Measurements from ENCODE around the gene NINJ2.

DNA sequence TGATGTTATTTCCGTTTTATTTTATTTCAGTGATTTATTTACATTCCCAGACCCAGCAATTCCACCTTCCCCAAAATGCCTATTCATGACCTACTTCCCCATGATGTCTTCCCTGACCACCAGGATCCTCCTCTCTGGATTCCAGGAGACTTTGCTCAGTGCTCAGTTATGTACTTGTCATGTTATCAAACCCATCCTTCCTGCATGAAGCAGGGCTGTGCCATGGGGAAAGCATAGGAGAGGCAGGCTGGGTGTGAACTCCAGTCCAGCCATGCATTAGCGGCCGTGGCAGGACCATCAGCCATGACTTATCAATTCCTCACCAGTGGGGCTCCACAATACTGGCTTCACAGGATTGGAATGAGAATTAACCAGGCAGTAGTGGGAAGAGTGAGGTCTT is 145.7 kb downstream of the NINJ2 start:
- no peak for TF ChIP-seq CTCF (IDR thresholded peaks at IDR 0.05)
- TF ChIP-seq POLR2A (IDR thresholded peaks at IDR 0.05): no peak
